HEK293 (cell line): ENCODE data around the gene TEX36.

ENCODE experiments used
- BCL11B ChIP-seq: fragments of 450-650 bp; formaldehyde crosslinking; IDR thresholded peaks from 2 replicates; pipeline ENCODE4 v1.5.1; 2016; ENCODE audit warnings: low read depth, missing biosample characterization, missing genetic modification characterization
- HOXD13 ChIP-seq: sonication (generic); formaldehyde crosslinking; IDR thresholded peaks from 2 replicates; pipeline ENCODE4 v1.8.0; 2022; ENCODE audit warnings: missing genetic modification reagents, borderline replicate concordance
- INSM2 ChIP-seq: fragments of 450-650 bp; formaldehyde crosslinking; IDR thresholded peaks from 2 replicates; pipeline ENCODE4 v1.5.1; 2016; ENCODE audit warnings: missing biosample characterization, missing genetic modification characterization
- KLF1 ChIP-seq: fragments of 450-650 bp; formaldehyde crosslinking; IDR thresholded peaks from 2 replicates; pipeline ENCODE4 v1.5.1; 2016; ENCODE audit warnings: missing biosample characterization, missing genetic modification characterization
- KLF9 ChIP-seq: fragments of 450-650 bp; formaldehyde crosslinking; IDR thresholded peaks from 2 replicates; pipeline ENCODE4 v1.5.1; 2016; ENCODE audit warnings: missing biosample characterization, missing genetic modification characterization, low read depth
- MEIS1 ChIP-seq: sonication (generic); formaldehyde crosslinking; IDR thresholded peaks from 2 replicates; pipeline ENCODE4 v1.8.1; 2022; ENCODE audit warnings: missing genetic modification reagents, mild to moderate bottlenecking, borderline replicate concordance
- RBAK ChIP-seq: fragments of 450-650 bp; formaldehyde crosslinking; IDR thresholded peaks from 2 replicates; pipeline ENCODE4 v1.5.1; 2016; ENCODE audit warnings: missing biosample characterization, missing genetic modification characterization
- SCRT2 ChIP-seq: fragments of 450-650 bp; formaldehyde crosslinking; IDR thresholded peaks from 2 replicates; pipeline ENCODE4 v1.5.1; 2016; ENCODE audit warnings: missing biosample characterization, missing genetic modification characterization
- SETDB1 ChIP-seq: IDR thresholded peaks from one replicate; pipeline ENCODE4 v1.6.1; 2017; ENCODE audit warnings: mild to moderate bottlenecking, low read length, moderate library complexity, mixed read lengths; ENCODE audit not compliant: insufficient read length
- ZBTB11 ChIP-seq: fragments of 450-650 bp; formaldehyde crosslinking; conservative IDR thresholded peaks from 2 replicates; pipeline ENCODE4 v1.5.1; 2016; ENCODE audit warnings: low read depth, missing biosample characterization, missing genetic modification characterization
- ZFHX2 ChIP-seq: fragments of 450-650 bp; formaldehyde crosslinking; conservative IDR thresholded peaks from 2 replicates; pipeline ENCODE4 v1.5.1; 2016; ENCODE audit warnings: missing biosample characterization, missing genetic modification characterization
- ZNF155 ChIP-seq: fragments of 450-650 bp; formaldehyde crosslinking; IDR thresholded peaks from 2 replicates; pipeline ENCODE4 v1.5.1; 2016; ENCODE audit warnings: missing biosample characterization, missing genetic modification characterization
- ZNF184 ChIP-seq: fragments of 450-650 bp; IDR thresholded peaks from 2 replicates; pipeline ENCODE4 v1.5.1; 2018; ENCODE audit warnings: missing biosample characterization, mild to moderate bottlenecking, missing genetic modification characterization
- ZNF19 ChIP-seq: fragments of 450-650 bp; formaldehyde crosslinking; IDR thresholded peaks from 2 replicates; pipeline ENCODE4; 2016; ENCODE audit warnings: missing biosample characterization, missing genetic modification characterization, low read depth
- ZNF223 ChIP-seq: fragments of 450-650 bp; formaldehyde crosslinking; IDR thresholded peaks from 2 replicates; pipeline ENCODE4 v1.5.1; 2016; ENCODE audit warnings: missing biosample characterization, missing genetic modification characterization
- ZNF274 ChIP-seq, 2 experiments: fragments of 200-500 bp in 1 of 2; fragments of 450-650 bp in 1 of 2; sonication (Bioruptor generic) in 1 of 2; formaldehyde crosslinking in 1 of 2; IDR thresholded peaks; 2 replicates each; pipeline versions ENCODE4 v1.5.1 to v1.6.1; 2014 to 2016; ENCODE audit warnings: borderline replicate concordance in 1 of 2, inconsistent platforms in 1 of 2, low read length in 1 of 2, missing biosample characterization in 1 of 2, missing genetic modification characterization in 1 of 2
- ZNF280D ChIP-seq: fragments of 450-650 bp; formaldehyde crosslinking; IDR thresholded peaks from 2 replicates; pipeline ENCODE4 v1.5.1; 2016; ENCODE audit warnings: missing biosample characterization, missing genetic modification characterization
- ZNF341 ChIP-seq: fragments of 450-650 bp; formaldehyde crosslinking; IDR thresholded peaks from 2 replicates; pipeline ENCODE4; 2016; ENCODE audit warnings: low read depth, missing biosample characterization, missing genetic modification characterization
- ZNF362 ChIP-seq: fragments of 450-650 bp; formaldehyde crosslinking; IDR thresholded peaks from 2 replicates; pipeline ENCODE4 v1.5.1; 2016; ENCODE audit warnings: missing biosample characterization, missing genetic modification characterization
- ZNF416 ChIP-seq: fragments of 450-650 bp; formaldehyde crosslinking; IDR thresholded peaks from 2 replicates; pipeline ENCODE4 v1.5.1; 2016; ENCODE audit warnings: missing biosample characterization, missing genetic modification characterization
- ZNF473 ChIP-seq: fragments of 450-650 bp; formaldehyde crosslinking; IDR thresholded peaks from 2 replicates; pipeline ENCODE4 v1.5.1; 2017; ENCODE audit warnings: missing biosample characterization, missing genetic modification characterization
- ZNF488 ChIP-seq: fragments of 450-650 bp; formaldehyde crosslinking; IDR thresholded peaks from 2 replicates; pipeline ENCODE4 v1.5.1; 2016; ENCODE audit warnings: missing biosample characterization, missing genetic modification characterization
- ZNF548 ChIP-seq: fragments of 450-650 bp; formaldehyde crosslinking; IDR thresholded peaks from 2 replicates; pipeline ENCODE4 v1.5.1; 2016; ENCODE audit warnings: missing biosample characterization, missing genetic modification characterization
- ZNF558 ChIP-seq: fragments of 450-650 bp; formaldehyde crosslinking; IDR thresholded peaks from 2 replicates; pipeline ENCODE4 v1.5.1; 2016; ENCODE audit warnings: missing biosample characterization, missing genetic modification characterization
- ZNF621 ChIP-seq: fragments of 450-650 bp; formaldehyde crosslinking; IDR thresholded peaks from 2 replicates; pipeline ENCODE4 v1.5.1; 2017; ENCODE audit warnings: missing biosample characterization, missing genetic modification characterization
- ZNF623 ChIP-seq: fragments of 450-650 bp; formaldehyde crosslinking; IDR thresholded peaks from 2 replicates; pipeline ENCODE4 v1.5.1; 2016; ENCODE audit warnings: missing biosample characterization, missing genetic modification characterization
- ZNF670 ChIP-seq: fragments of 450-650 bp; formaldehyde crosslinking; IDR thresholded peaks from 2 replicates; pipeline ENCODE4 v1.5.1; 2016; ENCODE audit warnings: missing biosample characterization, missing genetic modification characterization, low read depth
- ZNF707 ChIP-seq: fragments of 450-650 bp; formaldehyde crosslinking; IDR thresholded peaks from 2 replicates; pipeline ENCODE4 v1.5.1; 2016; ENCODE audit warnings: missing biosample characterization, missing genetic modification characterization

The TEX36 gene

GRCh38 chr10:125707541-125708468, 24.8 kb upstream of the TEX36 start (continued):
- no peak for TF ChIP-seq ZNF707 (tag by site-specific recombination)
- no peak for TF ChIP-seq ZNF416 (tag by site-specific recombination)
- TF ChIP-seq ZNF280D (tag by site-specific recombination): no peak
- peak; percentile 87 for TF ChIP-seq HOXD13 (CRISPR knock-in tag)
- no peak for TF ChIP-seq ZNF274 (IDR thresholded peaks at IDR 0.05; ENCODE audit: low read length)
- TF ChIP-seq ZNF274 (tag by site-specific recombination; IDR thresholded peaks at IDR 0.05; ENCODE audit: borderline replicate concordance): no peak
- TF ChIP-seq ZNF548 (tag by site-specific recombination): no peak
- TF ChIP-seq SCRT2: peak; percentile 46; the same call in 1 of the 2 replicates
- TF ChIP-seq ZNF488: no peak
- no peak for TF ChIP-seq ZNF341 (tag by site-specific recombination)
- TF ChIP-seq ZNF623: no peak
- no peak for TF ChIP-seq ZBTB11 (tag by site-specific recombination)
- 0 out of 2 replicates have a peak, but pooled peaks have one; percentile 66 for TF ChIP-seq INSM2 (tag by site-specific recombination)
- TF ChIP-seq ZNF558 (tag by site-specific recombination): no peak
- TF ChIP-seq ZNF621 (tag by site-specific recombination): no peak
- no peak for TF ChIP-seq KLF9
- no peak for TF ChIP-seq MEIS1 (CRISPR knock-in tag)
- no peak for TF ChIP-seq ZNF670 (tag by site-specific recombination)
- no peak for TF ChIP-seq SETDB1
- no peak for TF ChIP-seq ZNF362 (tag by site-specific recombination)
- TF ChIP-seq BCL11B: no peak
- no peak for TF ChIP-seq ZNF223 (tag by site-specific recombination)
- TF ChIP-seq KLF1 (tag by site-specific recombination): no peak
- no peak for TF ChIP-seq ZNF473 (tag by site-specific recombination)
- TF ChIP-seq ZNF184 (tag by site-specific recombination): no peak
- TF ChIP-seq ZNF19 (tag by site-specific recombination): no peak
- TF ChIP-seq ZNF155 (tag by site-specific recombination): no peak
- no peak for TF ChIP-seq RBAK (tag by site-specific recombination)
- TF ChIP-seq ZFHX2: no peak
